GM12873 (cell line): Measurements from ENCODE around the gene HOXC6.

ENCODE experiments used
- CTCF ChIP-seq: IDR thresholded peaks from 2 replicates; pipeline ENCODE4 v1.5.1; 2012; ENCODE audit warnings: low read depth, mild to moderate bottlenecking, moderate library complexity, low read length, control low read depth; ENCODE audit not compliant: insufficient read depth; ENCODE audit errors: missing control alignments

Gene HOXC6

GRCh38 chr12:53993162-53994008 is 34.9 kb upstream of the HOXC6 start:
- TF ChIP-seq CTCF, result no peak

GRCh38 chr12:53994009-53994263 is 34.3 kb upstream of the HOXC6 start:
- no peak for TF ChIP-seq CTCF

- no peak for TF ChIP-seq CTCF
These were observed 33.8 kb upstream of the HOXC6 start for GRCh38 chr12:53994264-53995001.

GRCh38 chr12:53995002-53995377 is 33.2 kb upstream of the HOXC6 start:
- TF ChIP-seq CTCF, result no peak

- no peak for TF ChIP-seq CTCF
These were observed 32.6 kb upstream of the HOXC6 start for GRCh38 chr12:53995378-53996239.

GRCh38 chr12:53996240-53997203 is 31.7 kb upstream of the HOXC6 start:
- no peak for TF ChIP-seq CTCF
